Right atrium auricular region (tissue), 2 donors: Measurements from ENCODE around the gene PTPRC. TPM values are rescaled to one million over a fixed set of nuclear protein-coding genes. Genes with fewer than 3 reads are reported as not detected.

Experiments
- DNase-seq: peaks from one replicate; pipeline ENCODE4 v3.0.0-alpha.2; 2019; ENCODE audit warnings: low spot score
- H3K27ac ChIP-seq, 2 donors: fragments of 200-600 bp; sonication (generic); 1 replicate in 1 of 2; 2 replicates in 1 of 2; pipeline ENCODE4 v1.5.1; 2016 to 2019
- H3K27me3 ChIP-seq, 2 donors: fragments of 200-600 bp; sonication (generic); one replicate each; pipeline versions ENCODE4 v1.5.1 to v1.6.0; 2017 to 2019
- H3K36me3 ChIP-seq: fragments of 200-600 bp; sonication (generic); one replicate; pipeline ENCODE4 v1.5.1; 2016
- H3K4me1 ChIP-seq, 2 donors: fragments of 200-600 bp; sonication (generic); one replicate each; pipeline versions ENCODE4 v1.5.1 to v1.6.0; 2017 to 2019
- H3K4me3 ChIP-seq, 2 donors: fragments of 200-600 bp; sonication (generic); 1 replicate in 1 of 2; 2 replicates in 1 of 2; pipeline ENCODE4 v1.5.1; 2017 to 2019; ENCODE audit warnings: mild to moderate bottlenecking in 1 of 2, moderate library complexity in 1 of 2
- H3K9me3 ChIP-seq, 2 donors: fragments of 200-600 bp; sonication (generic); one replicate each; pipeline ENCODE4 v1.5.1; 2019
- total RNA-seq, 2 donors: library from RNA; depleted of rRNA; stranded (reverse); fragments of >200 nt; gene quantifications; one replicate each; pipeline ENCODE4 v1.1.0, GENCODE V29; 2016
- TF ChIP-seq, protein P1 (sequence below), 2 donors: fragments of 200-600 bp; sonication (generic); IDR thresholded peaks; one replicate each; pipeline ENCODE4 v1.5.1; 2019; ENCODE audit warnings: antibody characterized with exemption in 2 of 2

PTPRC gene
- total RNA-seq, 2 donors from 2014 or later, result 5.5 to 10.1 TPM

DNA sequence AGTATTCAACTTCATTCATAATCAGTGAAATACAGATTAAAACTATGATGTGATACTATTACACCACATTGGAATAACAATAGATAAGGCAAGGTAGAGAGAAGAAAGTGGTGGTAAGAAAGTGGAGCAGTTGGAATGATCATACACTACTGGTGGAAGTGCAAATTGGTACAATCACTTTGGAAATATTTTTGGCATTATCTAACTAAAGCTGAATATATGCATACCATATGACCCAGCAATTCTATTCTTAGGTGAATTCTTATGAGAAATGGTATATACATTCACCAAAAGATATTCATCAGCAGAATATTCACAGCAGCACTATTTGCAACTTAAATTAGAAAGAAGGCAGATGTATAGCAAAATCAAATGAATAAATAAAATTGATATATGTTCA, 21.4 kb upstream of the PTPRC start:
- H3K36me3 ChIP-seq, result no peaks in the 10 kb centered on the region
- TF ChIP-seq, protein P1, sequence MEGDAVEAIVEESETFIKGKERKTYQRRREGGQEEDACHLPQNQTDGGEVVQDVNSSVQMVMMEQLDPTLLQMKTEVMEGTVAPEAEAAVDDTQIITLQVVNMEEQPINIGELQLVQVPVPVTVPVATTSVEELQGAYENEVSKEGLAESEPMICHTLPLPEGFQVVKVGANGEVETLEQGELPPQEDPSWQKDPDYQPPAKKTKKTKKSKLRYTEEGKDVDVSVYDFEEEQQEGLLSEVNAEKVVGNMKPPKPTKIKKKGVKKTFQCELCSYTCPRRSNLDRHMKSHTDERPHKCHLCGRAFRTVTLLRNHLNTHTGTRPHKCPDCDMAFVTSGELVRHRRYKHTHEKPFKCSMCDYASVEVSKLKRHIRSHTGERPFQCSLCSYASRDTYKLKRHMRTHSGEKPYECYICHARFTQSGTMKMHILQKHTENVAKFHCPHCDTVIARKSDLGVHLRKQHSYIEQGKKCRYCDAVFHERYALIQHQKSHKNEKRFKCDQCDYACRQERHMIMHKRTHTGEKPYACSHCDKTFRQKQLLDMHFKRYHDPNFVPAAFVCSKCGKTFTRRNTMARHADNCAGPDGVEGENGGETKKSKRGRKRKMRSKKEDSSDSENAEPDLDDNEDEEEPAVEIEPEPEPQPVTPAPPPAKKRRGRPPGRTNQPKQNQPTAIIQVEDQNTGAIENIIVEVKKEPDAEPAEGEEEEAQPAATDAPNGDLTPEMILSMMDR (IDR thresholded peaks at IDR 0.05), result no peak
- H3K4me1 ChIP-seq, result no peaks in the 10 kb centered on the region
- H3K4me3 ChIP-seq, result no peak overlapping the region
- H3K27me3 ChIP-seq, result no peaks in the 10 kb centered on the region
- H3K9me3 ChIP-seq, result no peaks in the 10 kb centered on the region
- H3K27ac ChIP-seq, result no peak overlapping the region
- DNase-seq, result no peak

DNA sequence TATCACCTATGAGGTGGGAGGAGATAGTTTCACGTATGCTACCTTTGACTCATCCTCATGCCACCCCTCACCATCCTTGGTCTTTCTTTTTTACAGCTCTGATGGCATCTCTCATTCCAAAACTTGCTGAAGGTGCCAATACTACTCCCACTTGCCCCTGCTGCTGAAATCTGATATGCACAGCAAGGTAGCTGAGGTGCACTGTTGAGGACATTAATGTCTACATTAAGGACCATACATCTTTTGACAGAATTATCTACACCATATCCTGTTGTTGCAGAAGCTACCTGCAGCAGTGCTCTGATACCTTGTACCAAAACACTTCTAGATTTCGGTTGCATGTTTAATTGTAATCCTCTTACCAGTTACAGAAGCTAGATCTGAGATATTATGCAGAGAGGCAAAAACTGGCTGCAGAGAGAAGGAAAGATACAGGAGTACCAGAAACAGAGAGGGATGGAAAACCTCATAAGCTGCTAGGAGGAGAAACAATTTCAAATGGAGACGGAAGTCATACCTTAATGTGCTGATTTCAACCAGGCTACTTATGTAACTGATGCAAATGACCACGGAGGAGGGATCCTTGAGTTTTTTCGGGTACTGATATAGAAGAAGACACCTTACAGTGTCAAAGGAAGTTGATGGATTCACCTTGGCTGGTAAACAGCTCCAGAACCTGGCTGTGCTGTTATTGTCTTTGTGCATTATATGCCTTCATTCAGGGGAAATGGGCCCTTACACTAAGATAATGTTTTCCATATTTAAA, 19.3 kb upstream of the PTPRC start:
- Histone ChIP-seq H3K27me3 (no peaks in the 10 kb centered on the region), H3K4me3 (no peak overlapping the region), H3K27ac (no peak overlapping the region), H3K9me3 (no peaks in the 10 kb centered on the region), H3K36me3 (no peaks in the 10 kb centered on the region), H3K4me1 (no peaks in the 10 kb centered on the region)
- no peak for DNase-seq
- TF ChIP-seq, protein P1 (IDR thresholded peaks at IDR 0.05), result no peak

DNA sequence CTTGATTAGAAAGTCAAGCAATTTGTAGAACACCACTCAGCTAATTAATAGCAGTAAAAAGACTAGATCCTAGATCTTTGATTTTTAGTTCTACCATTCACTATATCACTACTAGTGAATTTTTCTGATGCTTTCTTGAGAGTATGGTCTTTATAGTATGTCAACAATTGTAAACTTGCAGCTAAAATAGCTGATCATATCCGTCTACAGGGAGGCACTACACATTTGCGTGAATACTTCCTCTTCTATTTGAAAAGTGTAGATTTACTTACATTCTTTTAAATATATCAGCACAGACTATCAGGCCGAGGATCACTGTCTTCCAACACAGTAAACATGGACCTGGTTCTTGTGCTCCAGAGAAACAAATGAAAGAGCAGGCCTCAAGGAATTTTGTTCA, 18.6 kb upstream of the PTPRC start:
- Histone ChIP-seq H3K4me1 (no peaks in the 10 kb centered on the region), H3K4me3 (no peak overlapping the region), H3K27me3 (no peaks in the 10 kb centered on the region), H3K36me3 (no peaks in the 10 kb centered on the region), H3K27ac (no peak overlapping the region), H3K9me3 (no peaks in the 10 kb centered on the region)
- no peak for DNase-seq
- TF ChIP-seq, protein P1 (IDR thresholded peaks at IDR 0.05), result no peak

DNA sequence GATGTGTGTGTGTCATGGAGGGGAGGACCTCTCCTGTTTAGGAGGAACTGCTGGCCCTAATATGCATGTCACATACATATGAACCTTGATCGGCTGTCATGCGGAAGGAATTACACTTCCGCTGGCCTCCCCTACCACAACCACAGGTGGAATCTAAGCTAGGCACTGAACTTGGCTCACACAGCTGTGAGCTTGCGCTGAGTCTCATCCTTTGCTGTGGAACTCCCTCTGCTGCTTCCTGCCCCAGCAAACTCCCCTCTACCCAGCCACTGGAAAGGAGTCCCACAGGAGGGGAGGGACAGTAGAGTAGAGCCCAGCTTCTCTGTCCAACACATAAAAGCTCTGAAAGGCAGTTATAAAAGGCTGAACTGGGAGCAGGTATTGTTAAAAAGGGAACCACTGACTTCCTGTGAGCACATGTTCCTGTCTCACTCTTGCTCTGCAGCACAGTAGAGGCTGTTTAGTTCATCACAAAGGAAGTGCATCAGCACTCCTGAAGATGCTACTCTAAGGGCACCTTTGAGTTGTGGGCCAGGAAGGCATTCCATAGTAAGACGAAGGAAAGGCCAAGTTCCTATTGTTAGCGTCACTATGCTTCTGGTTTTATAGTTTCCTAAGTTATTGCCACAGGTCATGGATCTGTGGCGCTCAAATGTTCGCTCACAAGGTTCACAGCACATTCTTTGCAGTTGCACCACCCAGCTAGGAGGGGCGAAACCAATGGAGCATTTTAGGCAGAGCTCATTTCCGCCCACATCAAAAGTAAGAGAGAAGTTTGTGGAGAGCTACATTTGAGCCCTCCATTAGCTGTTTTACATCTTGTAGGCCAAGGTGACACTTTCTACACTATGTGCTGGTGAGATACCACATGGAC, 17.7 kb upstream of the PTPRC start:
- no peaks in the 10 kb centered on the region for H3K9me3 ChIP-seq
- no peak for DNase-seq
- no peak overlapping the region for H3K4me3 ChIP-seq
- TF ChIP-seq, protein P1 (IDR thresholded peaks at IDR 0.05), result no peak
- no peak overlapping the region for H3K27ac ChIP-seq
- no peaks in the 10 kb centered on the region for H3K4me1 ChIP-seq
- H3K36me3 ChIP-seq, result no peaks in the 10 kb centered on the region
- no peaks in the 10 kb centered on the region for H3K27me3 ChIP-seq

DNA sequence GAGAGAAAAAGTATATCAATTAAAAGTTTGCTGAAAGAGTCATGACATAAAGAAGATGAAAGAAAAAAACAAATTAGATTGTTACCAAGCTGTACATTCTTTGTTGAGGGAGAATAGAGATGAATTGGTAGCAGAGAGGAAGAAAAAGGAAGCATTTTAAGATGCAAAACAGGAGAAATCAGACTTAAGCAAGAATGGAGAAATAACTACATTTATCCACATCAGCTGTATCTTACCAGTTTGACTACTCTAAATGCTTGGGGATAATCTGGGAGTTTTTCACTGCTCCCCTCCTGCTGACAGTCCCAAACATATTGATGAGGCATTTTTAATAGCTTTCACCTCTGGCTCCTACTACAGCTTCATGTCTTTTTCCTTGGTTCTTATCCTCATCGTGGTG, 16.8 kb upstream of the PTPRC start:
- no peaks in the 10 kb centered on the region for H3K36me3 ChIP-seq
- H3K27me3 ChIP-seq, result no peaks in the 10 kb centered on the region
- DNase-seq, result no peak
- H3K27ac ChIP-seq, result no peak overlapping the region
- no peaks in the 10 kb centered on the region for H3K9me3 ChIP-seq
- H3K4me1 ChIP-seq, result no peaks in the 10 kb centered on the region
- TF ChIP-seq, protein P1 (IDR thresholded peaks at IDR 0.05), result no peak
- H3K4me3 ChIP-seq, result no peak overlapping the region
